Cerebellar nuclear complex (tissue), 1 donor: ENCODE measurements around the gene IL23R.
"Not testable (repeated sequence)": the region's sequence is repeated elsewhere in the genome, so short reads cannot be mapped to it uniquely, and the experiment has no call there.

Experiments
- DNase-seq, 2 experiments: peaks; one replicate each; lab custom pipeline; 2025; lab: John Stamatoyannopoulos, UW

IL23R gene

GRCh38 chr1:67166196-67166595, at the start of gene IL23R:
Gene IL23R, plus strand, starts transcription at chr1:67166454. Its CDS starts 1,667 bp downstream, at chr1:67168121.
- DNase-seq: no peak

- no peak for DNase-seq
Observed at GRCh38 chr1:67118191-67118590, 48.1 kb upstream of the IL23R start.

GRCh38 chr1:67118646-67119045, 47.6 kb upstream of the IL23R start:
- no peak for DNase-seq

- no peak for DNase-seq
Observed at GRCh38 chr1:67120855-67121619, 45.2 kb upstream of the IL23R start.

- DNase-seq: no peak
Observed at GRCh38 chr1:67124455-67124854, 41.8 kb upstream of the IL23R start.

- no peak for DNase-seq
Observed at GRCh38 chr1:67126111-67126746, 40.0 kb upstream of the IL23R start.

GRCh38 chr1:67126974-67127373, 39.3 kb upstream of the IL23R start:
- DNase-seq: no peak

- no peak for DNase-seq
Observed at GRCh38 chr1:67130673-67131072, 35.6 kb upstream of the IL23R start.

GRCh38 chr1:67133177-67133576, 33.1 kb upstream of the IL23R start:
- DNase-seq: no peak

GRCh38 chr1:67134695-67135094, 31.6 kb upstream of the IL23R start, which contains the start of gene C1orf141:
Gene C1orf141, minus strand, starts transcription at chr1:67134970. Its CDS starts 7,730 bp downstream, at chr1:67127240.
- no peak for DNase-seq

- DNase-seq: no peak
Observed at GRCh38 chr1:67135354-67135753, 30.9 kb upstream of the IL23R start.

GRCh38 chr1:67137307-67137753, 28.9 kb upstream of the IL23R start:
- DNase-seq: no peak

GRCh38 chr1:67138813-67139499, 27.3 kb upstream of the IL23R start:
- no peak for DNase-seq

GRCh38 chr1:67140460-67140859, 25.8 kb upstream of the IL23R start:
- DNase-seq: no peak

- DNase-seq: not testable (repeated sequence)
Observed at GRCh38 chr1:67141832-67142231, 24.4 kb upstream of the IL23R start.

GRCh38 chr1:67142931-67143330, 23.3 kb upstream of the IL23R start:
- no peak for DNase-seq

GRCh38 chr1:67143966-67144365, 22.3 kb upstream of the IL23R start:
- no peak for DNase-seq

- DNase-seq: no peak
Observed at GRCh38 chr1:67144696-67145095, 21.6 kb upstream of the IL23R start.

GRCh38 chr1:67146101-67146500, 20.2 kb upstream of the IL23R start:
- no peak for DNase-seq

GRCh38 chr1:67146539-67146938, 19.7 kb upstream of the IL23R start:
- DNase-seq: no peak

- DNase-seq: not testable (repeated sequence)
Observed at GRCh38 chr1:67147973-67148372, 18.3 kb upstream of the IL23R start.

- DNase-seq: no peak
Observed at GRCh38 chr1:67148516-67149178, 17.6 kb upstream of the IL23R start.
